GM20431 (cell line): ENCODE measurements around the gene LRRC2.
"Not testable (repeated sequence)": the region's sequence is repeated elsewhere in the genome, so short reads cannot be mapped to it uniquely, and the experiment has no call there.

ENCODE experiments used
- in situ Hi-C: fragments of 300-500 bp; cut with MseI, MboI; formaldehyde crosslinking; loops from one replicate; pipeline ENCODE4 v1.15.0; 2020; ENCODE audit warnings: low sequenced_read_pairs; ENCODE audit not compliant: unreplicated experiment

LRRC2 gene

GRCh38 chr3:46558184-46559043 is 7.7 kb downstream of the LRRC2 start:
- in situ Hi-C loops: no loop called here

GRCh38 chr3:46557814-46558183 is 8.3 kb downstream of the LRRC2 start:
- in situ Hi-C loops: no loop called here

- in situ Hi-C loops: no loop called here
Measured at GRCh38 chr3:46553154-46553553, 12.9 kb downstream of the LRRC2 start.

GRCh38 chr3:46552538-46552937 is 13.6 kb downstream of the LRRC2 start:
- in situ Hi-C loops: no loop called here

- in situ Hi-C loops: no loop called here
Measured at GRCh38 chr3:46551615-46552014, 14.5 kb downstream of the LRRC2 start.

- in situ Hi-C loops: no loop called here
Measured at GRCh38 chr3:46549989-46550388, 16.1 kb downstream of the LRRC2 start.

GRCh38 chr3:46549408-46549904 is 16.6 kb downstream of the LRRC2 start:
- in situ Hi-C loops: no loop called here

- in situ Hi-C loops: not testable (repeated sequence)
Measured at GRCh38 chr3:46548611-46549010, 17.5 kb downstream of the LRRC2 start.

GRCh38 chr3:46546896-46547440 is 19.1 kb downstream of the LRRC2 start:
- in situ Hi-C loops: no loop called here

GRCh38 chr3:46545818-46546630 is 20.1 kb downstream of the LRRC2 start:
- in situ Hi-C loops: no loop called here

- in situ Hi-C loops: no loop called here
Measured at GRCh38 chr3:46544771-46545503, 21.2 kb downstream of the LRRC2 start.

- in situ Hi-C loops: no loop called here
Measured at GRCh38 chr3:46542801-46543201, 23.3 kb downstream of the LRRC2 start.

- in situ Hi-C loops: no loop called here
Measured at GRCh38 chr3:46542344-46542743, 23.8 kb downstream of the LRRC2 start.

- in situ Hi-C loops: no loop called here
Measured at GRCh38 chr3:46541835-46542234, 24.3 kb downstream of the LRRC2 start.

- in situ Hi-C loops: no loop called here
Measured at GRCh38 chr3:46540550-46540949, 25.6 kb downstream of the LRRC2 start.

GRCh38 chr3:46539443-46540005 is 26.6 kb downstream of the LRRC2 start:
- in situ Hi-C loops: no loop called here

GRCh38 chr3:46538803-46539442 is 27.2 kb downstream of the LRRC2 start:
- in situ Hi-C loops: no loop called here

GRCh38 chr3:46538425-46538802 is 27.7 kb downstream of the LRRC2 start:
- in situ Hi-C loops: not testable (repeated sequence)

- in situ Hi-C loops: no loop called here
Measured at GRCh38 chr3:46537779-46538178, 28.3 kb downstream of the LRRC2 start.
